MCF 10A (cell line): ENCODE measurements around the gene SURF6. TPM values are rescaled to one million over a fixed set of nuclear protein-coding genes. Genes with fewer than 3 reads are reported as not detected.
"Not testable (repeated sequence)": the region's sequence is repeated elsewhere in the genome, so short reads cannot be mapped to it uniquely, and the experiment has no call there.

ENCODE experiments used
- BruUV-seq: library from RNA; stranded (reverse); fragments of 400-500 nt; replicated peaks from 2 replicates; lab custom pipeline; 2021; lab: Mats Ljungman, UMichigan
- CTCF ChIA-PET: fragments of 300-600 bp; sonication (Branson Sonifier 250); formaldehyde crosslinking; extraction: SDS; loops from one replicate; lab custom pipeline; 2021; ENCODE audit warnings: antibody characterized with exemption, inconsistent platforms; lab: Yijun Ruan, JAX
- POLR2A ChIA-PET: fragments of 300-600, 350-650 bp; sonication (Branson Sonifier 250); formaldehyde crosslinking; extraction: SDS; loops from one replicate; lab custom pipeline; 2020; ENCODE audit warnings: antibody characterized with exemption, inconsistent platforms; lab: Yijun Ruan, JAX
- DNase-seq: peaks from one replicate; pipeline ENCODE4 v3.0.0-alpha.2; 2018; ENCODE audit not compliant: unreplicated experiment
- H3K27ac Mint-ChIP-seq: one replicate; pipeline ENCODE4 v1.8.0; 2022; ENCODE audit warnings: mild to moderate bottlenecking, low read depth, mixed read lengths; ENCODE audit not compliant: unreplicated experiment
- H3K27me3 Mint-ChIP-seq: one replicate; pipeline ENCODE4 v1.8.0; 2022; ENCODE audit warnings: mixed read lengths; ENCODE audit not compliant: insufficient read depth, unreplicated experiment
- H3K36me3 Mint-ChIP-seq: one replicate; pipeline ENCODE4 v1.8.0; 2022; ENCODE audit warnings: mild to moderate bottlenecking, moderate library complexity, mixed read lengths; ENCODE audit not compliant: insufficient read depth, unreplicated experiment
- H3K4me1 Mint-ChIP-seq: one replicate; pipeline ENCODE4 v1.8.0; 2022; ENCODE audit warnings: mixed read lengths; ENCODE audit not compliant: insufficient read depth, unreplicated experiment
- H3K4me3 Mint-ChIP-seq: one replicate; pipeline ENCODE4 v1.8.0; 2022; ENCODE audit warnings: mild to moderate bottlenecking, moderate library complexity, mixed read lengths; ENCODE audit not compliant: unreplicated experiment
- H3K9me3 Mint-ChIP-seq: one replicate; pipeline ENCODE4 v1.8.0; 2022; ENCODE audit warnings: mixed read lengths; ENCODE audit not compliant: unreplicated experiment
- intact Hi-C: fragments of 100-400 bp; cut with micrococcal nuclease; formaldehyde crosslinking; loops from 2 replicates; pipeline ENCODE4 v1.14.1; 2022
- total RNA-seq: library from RNA; stranded (reverse); gene quantifications from 2 replicates; pipeline ENCODE4 v1.2.3, GENCODE V29; 2022
- TF ChIP-seq, protein P1 (sequence below): fragments of 200-600 bp; IDR thresholded peaks from one replicate; pipeline ENCODE4 v1.8.0; 2022; ENCODE audit warnings: antibody characterized with exemption, mild to moderate bottlenecking; ENCODE audit not compliant: unreplicated experiment

The SURF6 gene
- total RNA-seq, 1 experiment from 2014 or later: 40.5 TPM

DNA sequence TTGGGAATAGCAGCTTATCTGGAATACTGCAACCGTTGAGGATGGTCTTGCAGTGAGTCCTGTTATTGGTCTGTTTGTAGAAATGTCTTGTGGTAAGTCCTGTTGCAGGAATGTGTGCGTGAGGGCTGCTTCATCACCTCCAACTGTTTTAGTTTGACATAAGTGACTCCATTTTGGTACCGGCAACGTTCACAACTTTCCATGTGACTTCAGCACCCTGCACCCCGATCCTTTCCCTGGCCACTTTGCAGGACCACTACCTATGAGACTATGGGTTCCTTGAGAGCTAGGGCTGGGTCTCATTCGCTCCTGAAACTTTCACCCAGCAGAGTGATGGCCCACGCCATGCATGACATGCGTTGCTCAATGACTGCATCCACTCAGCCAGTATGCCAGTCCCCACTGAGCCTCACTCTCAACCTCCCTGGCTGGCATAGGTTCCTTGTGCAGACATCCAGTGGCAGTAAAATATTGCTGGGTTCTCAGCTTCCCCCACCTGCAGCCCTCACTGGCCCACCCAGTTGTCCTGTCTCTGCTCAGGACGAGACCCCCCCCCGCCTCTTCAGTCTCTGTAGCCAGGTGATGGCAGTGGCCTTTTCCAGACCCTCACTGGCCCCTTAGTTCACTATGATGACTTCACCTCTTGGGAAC is 8.0 kb downstream of the SURF6 start:
- ChIA-PET POLR2A (interaction anchor here (0.6 to 1.0 kb wide), 2 partner anchors 112 to 150 kb away, joined by 3 to 4 read pairs; no protein-coding TSS in a partner anchor), CTCF (interaction anchor here (0.6 to 1.6 kb wide), 2 partner anchors 141 to 159 kb away, joined by 3 to 10 read pairs; no protein-coding TSS in a partner anchor)
- H3K4me1 Mint-ChIP-seq: peaks cover 5% of the 10 kb centered on the region
- TF ChIP-seq, protein P1, sequence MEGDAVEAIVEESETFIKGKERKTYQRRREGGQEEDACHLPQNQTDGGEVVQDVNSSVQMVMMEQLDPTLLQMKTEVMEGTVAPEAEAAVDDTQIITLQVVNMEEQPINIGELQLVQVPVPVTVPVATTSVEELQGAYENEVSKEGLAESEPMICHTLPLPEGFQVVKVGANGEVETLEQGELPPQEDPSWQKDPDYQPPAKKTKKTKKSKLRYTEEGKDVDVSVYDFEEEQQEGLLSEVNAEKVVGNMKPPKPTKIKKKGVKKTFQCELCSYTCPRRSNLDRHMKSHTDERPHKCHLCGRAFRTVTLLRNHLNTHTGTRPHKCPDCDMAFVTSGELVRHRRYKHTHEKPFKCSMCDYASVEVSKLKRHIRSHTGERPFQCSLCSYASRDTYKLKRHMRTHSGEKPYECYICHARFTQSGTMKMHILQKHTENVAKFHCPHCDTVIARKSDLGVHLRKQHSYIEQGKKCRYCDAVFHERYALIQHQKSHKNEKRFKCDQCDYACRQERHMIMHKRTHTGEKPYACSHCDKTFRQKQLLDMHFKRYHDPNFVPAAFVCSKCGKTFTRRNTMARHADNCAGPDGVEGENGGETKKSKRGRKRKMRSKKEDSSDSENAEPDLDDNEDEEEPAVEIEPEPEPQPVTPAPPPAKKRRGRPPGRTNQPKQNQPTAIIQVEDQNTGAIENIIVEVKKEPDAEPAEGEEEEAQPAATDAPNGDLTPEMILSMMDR: no peak
- peaks cover 24% of the 10 kb centered on the region for H3K36me3 Mint-ChIP-seq
- DNase-seq: no peak
- H3K4me3 Mint-ChIP-seq: no peak overlapping the region
- H3K27ac Mint-ChIP-seq: no peak overlapping the region
- BruUV-seq: no TSS peak
- intact Hi-C loops: no loop called here
- H3K27me3 Mint-ChIP-seq: peaks cover 16% of the 10 kb centered on the region
- H3K9me3 Mint-ChIP-seq: no peaks in the 10 kb centered on the region

DNA sequence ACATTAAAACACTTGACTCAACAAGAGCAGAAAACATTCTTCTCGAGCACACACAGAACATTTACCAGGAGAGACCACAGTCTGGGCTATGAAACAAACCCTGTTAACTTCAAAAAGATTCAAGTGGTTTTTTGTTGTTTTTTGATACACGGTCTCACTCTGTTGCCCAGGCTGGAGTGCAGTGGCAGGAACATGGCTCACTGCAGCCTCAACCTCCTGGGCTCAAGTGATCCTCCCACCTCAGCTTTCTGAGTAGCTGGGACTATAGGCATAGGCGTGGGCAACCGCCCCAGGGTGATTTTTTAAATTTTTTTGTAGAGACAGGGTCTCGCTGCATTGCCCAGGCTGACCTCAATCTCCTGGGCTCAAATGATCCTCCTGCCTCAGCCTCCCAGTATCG is 9.0 kb downstream of the SURF6 start:
- H3K4me1 Mint-ChIP-seq, H3K9me3 Mint-ChIP-seq, intact Hi-C loops, CTCF ChIA-PET, BruUV-seq, H3K4me3 Mint-ChIP-seq, H3K27ac Mint-ChIP-seq, DNase-seq, POLR2A ChIA-PET: not testable (repeated sequence)
- peaks cover 25% of the 10 kb centered on the region for H3K27me3 Mint-ChIP-seq
- peaks cover 17% of the 10 kb centered on the region for H3K36me3 Mint-ChIP-seq

DNA sequence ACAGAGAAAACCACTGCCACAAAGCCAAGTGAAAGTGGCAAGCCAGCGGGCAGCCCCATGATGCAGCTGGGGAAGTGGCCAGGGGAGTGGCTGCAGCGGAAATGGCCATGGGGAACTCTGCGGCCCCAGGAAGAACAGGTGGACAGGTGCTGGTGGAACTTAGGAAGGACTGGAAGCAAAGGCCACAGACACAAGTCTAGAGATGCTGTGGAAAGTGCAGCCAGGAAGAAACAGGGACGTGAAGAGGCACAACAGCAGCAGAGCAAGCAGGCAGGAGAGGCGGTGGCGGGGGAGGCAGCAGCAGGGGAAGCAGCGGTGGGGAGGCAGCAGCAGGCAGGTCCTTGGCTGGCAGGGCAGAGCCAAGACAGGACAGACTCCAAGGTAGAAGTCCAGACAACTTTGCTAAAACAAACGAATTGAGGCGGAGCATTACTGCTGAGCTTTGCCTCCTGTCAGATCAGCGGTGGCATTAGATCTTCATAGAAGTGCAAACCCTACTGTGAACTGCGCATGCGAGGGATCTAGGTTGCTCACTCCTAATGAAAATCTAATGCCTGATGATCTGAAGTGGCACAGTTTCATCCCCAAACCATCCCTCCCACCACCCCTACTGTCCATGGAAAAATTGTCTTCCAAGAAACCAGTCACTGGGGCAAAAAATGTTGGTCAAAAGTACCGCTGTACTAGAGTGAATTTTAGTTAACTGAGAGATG is 11.8 kb downstream of the SURF6 start:
- POLR2A ChIA-PET: no interaction called here
- intact Hi-C loops: no loop called here
- TF ChIP-seq, protein P1: no peak
- no TSS peak for BruUV-seq
- peaks cover 41% of the 10 kb centered on the region for H3K27me3 Mint-ChIP-seq
- H3K27ac Mint-ChIP-seq: no peak overlapping the region
- no peak for DNase-seq
- CTCF ChIA-PET: interaction anchor here (0.7 kb wide), 1 partner anchor 180 kb away, joined by 3 read pairs; no protein-coding TSS in a partner anchor
- H3K9me3 Mint-ChIP-seq: no peaks in the 10 kb centered on the region
- H3K4me3 Mint-ChIP-seq: no peak overlapping the region
- peaks cover 4% of the 10 kb centered on the region for H3K4me1 Mint-ChIP-seq
- no peaks in the 10 kb centered on the region for H3K36me3 Mint-ChIP-seq

DNA sequence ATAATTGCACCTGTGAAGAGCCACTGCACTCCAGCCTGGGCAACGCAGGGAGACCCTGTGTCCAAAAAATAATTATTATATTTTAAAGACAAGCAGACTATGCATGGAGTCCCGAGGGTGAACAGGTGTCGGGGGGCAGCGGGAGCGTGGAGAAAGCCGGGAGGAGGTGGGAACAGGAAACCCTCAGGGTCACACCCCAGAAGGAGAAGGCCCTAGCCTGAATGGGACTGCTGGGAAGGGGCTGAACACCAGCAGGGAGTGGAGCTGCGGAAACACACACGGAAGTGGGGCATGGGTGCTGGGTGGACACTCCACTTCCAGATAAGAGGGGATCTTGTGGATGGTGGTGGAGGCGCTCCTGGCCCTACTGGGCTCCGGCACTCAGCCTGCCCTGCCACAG is 12.8 kb downstream of the SURF6 start:
- no peaks in the 10 kb centered on the region for H3K9me3 Mint-ChIP-seq
- CTCF ChIA-PET: no interaction called here
- POLR2A ChIA-PET: no interaction called here
- no peak for DNase-seq
- no peak overlapping the region for H3K27ac Mint-ChIP-seq
- H3K4me1 Mint-ChIP-seq: no peaks in the 10 kb centered on the region
- TF ChIP-seq, protein P1: no peak
- intact Hi-C loops: no loop called here
- peaks cover 41% of the 10 kb centered on the region for H3K27me3 Mint-ChIP-seq
- no peaks in the 10 kb centered on the region for H3K36me3 Mint-ChIP-seq
- no TSS peak for BruUV-seq
- H3K4me3 Mint-ChIP-seq: no peak overlapping the region
